ENCODE data around the gene EEA1. TPM values are rescaled to one million over a fixed set of nuclear protein-coding genes. Genes with fewer than 3 reads are reported as not detected.
"Not testable (repeated sequence)": the region's sequence is repeated elsewhere in the genome, so short reads cannot be mapped to it uniquely, and the experiment has no call there.

Gene EEA1
- total RNA-seq, 1 experiment from 2014 or later, result 10.0 TPM

- no peak for DNase-seq (ENCODE audit: low spot score)
- in situ Hi-C loops (cut with HindIII; ENCODE audit: low sequenced_read_pairs), result no loop called here
Measured at GRCh38 chr12:92844151-92844763, 84.8 kb downstream of the EEA1 start.

GRCh38 chr12:92829686-92830282 lies 99.3 kb downstream of the EEA1 start:
- no peak for DNase-seq (ENCODE audit: low spot score)
- in situ Hi-C loops (cut with HindIII; ENCODE audit: low sequenced_read_pairs), result no loop called here

GRCh38 chr12:92828565-92828964 lies 100.5 kb downstream of the EEA1 start:
- no peak for DNase-seq (ENCODE audit: low spot score)
- in situ Hi-C loops (cut with HindIII; ENCODE audit: low sequenced_read_pairs), result no loop called here

GRCh38 chr12:92827836-92828431 lies 101.2 kb downstream of the EEA1 start:
- in situ Hi-C loops (cut with HindIII; ENCODE audit: low sequenced_read_pairs), result no loop called here
- DNase-seq (ENCODE audit: low spot score), result peak; percentile 14

- in situ Hi-C loops (cut with HindIII; ENCODE audit: low sequenced_read_pairs), result no loop called here
- DNase-seq (ENCODE audit: low spot score), result no peak
Measured at GRCh38 chr12:92821142-92821541, 108.0 kb downstream of the EEA1 start.

GRCh38 chr12:92814584-92814983 lies 114.5 kb downstream of the EEA1 start:
- DNase-seq (ENCODE audit: low spot score), result no peak
- in situ Hi-C loops (cut with HindIII; ENCODE audit: low sequenced_read_pairs), result no loop called here

- DNase-seq (ENCODE audit: low spot score), result no peak
- in situ Hi-C loops (cut with HindIII; ENCODE audit: low sequenced_read_pairs), result no loop called here
Measured at GRCh38 chr12:92810370-92810769, 118.7 kb downstream of the EEA1 start.

GRCh38 chr12:92803903-92804302 lies 125.2 kb downstream of the EEA1 start:
- in situ Hi-C loops (cut with HindIII; ENCODE audit: low sequenced_read_pairs), result no loop called here
- DNase-seq (ENCODE audit: low spot score), result no peak

GRCh38 chr12:92802906-92803305 lies 126.2 kb downstream of the EEA1 start:
- no peak for DNase-seq (ENCODE audit: low spot score)
- in situ Hi-C loops (cut with HindIII; ENCODE audit: low sequenced_read_pairs), result no loop called here

GRCh38 chr12:92796650-92797049 lies 132.4 kb downstream of the EEA1 start:
- in situ Hi-C loops (cut with HindIII; ENCODE audit: low sequenced_read_pairs), result no loop called here
- DNase-seq (ENCODE audit: low spot score), result no peak

GRCh38 chr12:92794814-92795213 lies 134.3 kb downstream of the EEA1 start:
- in situ Hi-C loops (cut with HindIII; ENCODE audit: low sequenced_read_pairs), result no loop called here

GRCh38 chr12:92794356-92794755 lies 134.7 kb downstream of the EEA1 start:
- in situ Hi-C loops (cut with HindIII; ENCODE audit: low sequenced_read_pairs); DNase-seq (ENCODE audit: low spot score): not testable (repeated sequence)

More at GRCh38 chr12:92794814-92795213, 134.3 kb downstream of the EEA1 start:
- no peak for DNase-seq (ENCODE audit: low spot score)

GRCh38 chr12:92786045-92786444 lies 143.1 kb downstream of the EEA1 start:
- in situ Hi-C loops (cut with HindIII; ENCODE audit: low sequenced_read_pairs), result no loop called here
- DNase-seq (ENCODE audit: low spot score), result no peak

GRCh38 chr12:92785563-92785950 lies 143.5 kb downstream of the EEA1 start:
- DNase-seq (ENCODE audit: low spot score), result no peak
- in situ Hi-C loops (cut with HindIII; ENCODE audit: low sequenced_read_pairs), result no loop called here

GRCh38 chr12:92784797-92785562 lies 144.1 kb downstream of the EEA1 start:
- DNase-seq (ENCODE audit: low spot score), result peak; percentile 78

GRCh38 chr12:92784356-92784755 lies 144.7 kb downstream of the EEA1 start:
- in situ Hi-C loops (cut with HindIII; ENCODE audit: low sequenced_read_pairs), result no loop called here
- DNase-seq (ENCODE audit: low spot score), result no peak

More at GRCh38 chr12:92784797-92785562, 144.1 kb downstream of the EEA1 start:
- in situ Hi-C loops (cut with HindIII; ENCODE audit: low sequenced_read_pairs), result no loop called here

GRCh38 chr12:92779902-92780301 lies 149.2 kb downstream of the EEA1 start:
- DNase-seq (ENCODE audit: low spot score), result no peak
- in situ Hi-C loops (cut with HindIII; ENCODE audit: low sequenced_read_pairs), result no loop called here

GRCh38 chr12:92778525-92778924 lies 150.6 kb downstream of the EEA1 start:
- in situ Hi-C loops (cut with HindIII; ENCODE audit: low sequenced_read_pairs), result no loop called here
- DNase-seq (ENCODE audit: low spot score), result no peak

- no peak for DNase-seq (ENCODE audit: low spot score)
- in situ Hi-C loops (cut with HindIII; ENCODE audit: low sequenced_read_pairs), result no loop called here
Measured at GRCh38 chr12:92775416-92775815, 153.7 kb downstream of the EEA1 start.

- no peak for DNase-seq (ENCODE audit: low spot score)
- in situ Hi-C loops (cut with HindIII; ENCODE audit: low sequenced_read_pairs), result no loop called here
Measured at GRCh38 chr12:92771001-92771400, 158.1 kb downstream of the EEA1 start.
